Right atrium auricular region (tissue), 2 donors: ENCODE results near the gene SMAP2. TPM values are rescaled to one million over a fixed set of nuclear protein-coding genes. Genes with fewer than 3 reads are reported as not detected.

Source experiments
- DNase-seq: peaks from one replicate; pipeline ENCODE4 v3.0.0-alpha.2; 2019; ENCODE audit warnings: low spot score
- H3K27ac ChIP-seq, 2 donors: fragments of 200-600 bp; sonication (generic); 1 replicate in 1 of 2; 2 replicates in 1 of 2; pipeline ENCODE4 v1.5.1; 2016 to 2019
- H3K27me3 ChIP-seq, 2 donors: fragments of 200-600 bp; sonication (generic); one replicate each; pipeline versions ENCODE4 v1.5.1 to v1.6.0; 2017 to 2019
- H3K36me3 ChIP-seq: fragments of 200-600 bp; sonication (generic); one replicate; pipeline ENCODE4 v1.5.1; 2016
- H3K4me1 ChIP-seq, 2 donors: fragments of 200-600 bp; sonication (generic); one replicate each; pipeline versions ENCODE4 v1.5.1 to v1.6.0; 2017 to 2019
- H3K4me3 ChIP-seq, 2 donors: fragments of 200-600 bp; sonication (generic); 1 replicate in 1 of 2; 2 replicates in 1 of 2; pipeline ENCODE4 v1.5.1; 2017 to 2019; ENCODE audit warnings: mild to moderate bottlenecking in 1 of 2, moderate library complexity in 1 of 2
- H3K9me3 ChIP-seq, 2 donors: fragments of 200-600 bp; sonication (generic); one replicate each; pipeline ENCODE4 v1.5.1; 2019
- CTCF ChIP-seq, 2 donors: fragments of 200-600 bp; sonication (generic); IDR thresholded peaks; one replicate each; pipeline ENCODE4 v1.5.1; 2019; ENCODE audit warnings: antibody characterized with exemption in 2 of 2
- total RNA-seq, 2 donors: library from RNA; depleted of rRNA; stranded (reverse); fragments of >200 nt; gene quantifications; one replicate each; pipeline ENCODE4 v1.1.0, GENCODE V29; 2016

The SMAP2 gene
- total RNA-seq, 2 donors from 2014 or later = 19.8 to 20.8 TPM

GRCh38 chr1:40462956-40463590 is 89.5 kb downstream of the SMAP2 start:
- Histone ChIP-seq H3K4me3 (no peak overlapping the region), H3K27ac (no peak overlapping the region), H3K4me1 (no peaks in the 10 kb centered on the region), H3K27me3 (no peaks in the 10 kb centered on the region), H3K9me3 (peaks cover 38 to 100% of the 10 kb centered on the region in 2 donors), H3K36me3 (peaks cover 5% of the 10 kb centered on the region)
- DNase-seq = no peak
- no peak for TF ChIP-seq CTCF (IDR thresholded peaks at IDR 0.05)

- no peak overlapping the region for H3K4me3 ChIP-seq
- DNase-seq = no peak
- no peak for TF ChIP-seq CTCF (IDR thresholded peaks at IDR 0.05)
- H3K4me1 ChIP-seq = no peaks in the 10 kb centered on the region
- H3K9me3 ChIP-seq = peaks cover 8 to 69% of the 10 kb centered on the region in 2 donors
- no peaks in the 10 kb centered on the region for H3K27me3 ChIP-seq
- no peaks in the 10 kb centered on the region for H3K36me3 ChIP-seq
- H3K27ac ChIP-seq = no peak overlapping the region
Observed at GRCh38 chr1:40469327-40469726, 95.8 kb downstream of the SMAP2 start.

Other genes starting within 250 kb of the SMAP2 start
- 10 to 100 TPM; 11.4 to 12.6 TPM for gene RLF, start 212.3 kb upstream of the SMAP2 start, total RNA-seq
- not detected for gene TMCO2, start 125.8 kb upstream of the SMAP2 start, total RNA-seq
- gene ZMPSTE24, start 115.5 kb upstream of the SMAP2 start, total RNA-seq = 10 to 100 TPM; 23.8 to 43.2 TPM
- gene COL9A2, start 56.4 kb upstream of the SMAP2 start, total RNA-seq = 1 to 10 TPM in 1 of 2 donors, under 1 TPM in 1; 0.59 to 1.2 TPM
- gene ZFP69B, start 76.7 kb downstream of the SMAP2 start, total RNA-seq = under 1 TPM; 0.52 to 0.59 TPM
- 1 to 10 TPM; 1.6 to 2.0 TPM for gene ZFP69, start 103.6 kb downstream of the SMAP2 start, total RNA-seq
- gene EXO5, start 135.0 kb downstream of the SMAP2 start, total RNA-seq = 1 to 10 TPM; 4.6 to 4.7 TPM
- 1 to 10 TPM; 3.4 to 9.7 TPM for gene ZNF684, start 157.9 kb downstream of the SMAP2 start, total RNA-seq